GM12892 (cell line): ENCODE measurements around the gene TMEM270.

Experiments
- DNase-seq: peaks from one replicate; pipeline ENCODE4 v3.0.0; 2011; ENCODE audit not compliant: insufficient read length
- FAIRE-seq: peaks from 2 replicates; lab custom pipeline; 2011; peaks lifted over from hg19 to GRCh38; lab: Jason Lieb, UNC
- POLR2A ChIP-seq: IDR thresholded peaks from 2 replicates; pipeline ENCODE4 v1.6.1; 2011; ENCODE audit warnings: low read depth, low read length, control low read depth
- POLR2AphosphoS5 ChIP-seq: IDR thresholded peaks from 2 replicates; pipeline ENCODE4 v1.6.1; 2011; ENCODE audit warnings: low read depth, low read length, control low read depth
- TAF1 ChIP-seq: IDR thresholded peaks from 2 replicates; pipeline ENCODE4 v1.6.1; 2011; ENCODE audit warnings: low read depth, mild to moderate bottlenecking, control low read depth, low read length, borderline replicate concordance

Gene TMEM270

GRCh38 chr7:73894733-73895551, 34.0 kb downstream of the TMEM270 start:
- DNase-seq (no peak), FAIRE-seq (no peak)
- no peak for TF ChIP-seq POLR2AphosphoS5
- no peak for TF ChIP-seq TAF1
- TF ChIP-seq POLR2A, result no peak

GRCh38 chr7:73895626-73896025, 34.7 kb downstream of the TMEM270 start:
- no peak for DNase-seq
- no peak for FAIRE-seq
- TF ChIP-seq POLR2AphosphoS5, result no peak
- TF ChIP-seq TAF1, result no peak
- no peak for TF ChIP-seq POLR2A

DNA sequence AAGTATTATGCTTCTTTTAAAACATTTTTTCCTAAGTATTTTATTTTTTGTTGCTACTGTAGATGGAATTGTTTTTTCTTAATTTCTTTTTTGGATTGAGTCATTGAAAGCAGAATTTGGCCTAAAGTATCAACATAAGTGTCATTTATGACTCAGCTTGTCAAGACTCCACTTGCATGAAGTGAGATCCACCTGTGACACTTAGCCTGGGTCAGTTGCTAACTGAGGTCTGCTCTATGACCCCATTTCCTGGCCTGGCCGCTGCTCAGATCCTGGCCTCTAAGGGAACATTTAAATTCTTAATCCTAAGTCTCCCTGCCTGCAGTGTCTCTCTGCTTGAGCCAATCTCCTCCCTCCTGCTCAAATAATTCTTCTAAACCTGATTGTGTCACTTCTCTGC, 35.5 kb downstream of the TMEM270 start:
- FAIRE-seq (peak; percentile 40), DNase-seq (no peak)
- TF ChIP-seq POLR2A, result no peak
- no peak for TF ChIP-seq POLR2AphosphoS5
- no peak for TF ChIP-seq TAF1

- TF ChIP-seq POLR2AphosphoS5 (no peak), TAF1 (no peak), POLR2A (no peak)
- FAIRE-seq (no peak), DNase-seq (no peak)
Observed at GRCh38 chr7:73899731-73900142, 38.8 kb downstream of the TMEM270 start.

- FAIRE-seq, result no peak
- TF ChIP-seq POLR2A, result no peak
- TF ChIP-seq TAF1, result no peak
- DNase-seq, result no peak
Observed at GRCh38 chr7:73900286-73900685, 39.3 kb downstream of the TMEM270 start.

GRCh38 chr7:73901231-73901822, 40.4 kb downstream of the TMEM270 start:
- TF ChIP-seq TAF1 (no peak), POLR2AphosphoS5 (no peak), POLR2A (no peak)
- DNase-seq (no peak), FAIRE-seq (no peak)

GRCh38 chr7:73901823-73902597, 41.1 kb downstream of the TMEM270 start:
- FAIRE-seq, result no peak
- TF ChIP-seq TAF1, result no peak
- TF ChIP-seq POLR2AphosphoS5, result no peak
- no peak for TF ChIP-seq POLR2A
- DNase-seq, result no peak

- no peak for FAIRE-seq
- DNase-seq, result no peak
- TF ChIP-seq POLR2AphosphoS5 (no peak), TAF1 (no peak), POLR2A (no peak)
Observed at GRCh38 chr7:73903321-73904218, 42.6 kb downstream of the TMEM270 start.

DNA sequence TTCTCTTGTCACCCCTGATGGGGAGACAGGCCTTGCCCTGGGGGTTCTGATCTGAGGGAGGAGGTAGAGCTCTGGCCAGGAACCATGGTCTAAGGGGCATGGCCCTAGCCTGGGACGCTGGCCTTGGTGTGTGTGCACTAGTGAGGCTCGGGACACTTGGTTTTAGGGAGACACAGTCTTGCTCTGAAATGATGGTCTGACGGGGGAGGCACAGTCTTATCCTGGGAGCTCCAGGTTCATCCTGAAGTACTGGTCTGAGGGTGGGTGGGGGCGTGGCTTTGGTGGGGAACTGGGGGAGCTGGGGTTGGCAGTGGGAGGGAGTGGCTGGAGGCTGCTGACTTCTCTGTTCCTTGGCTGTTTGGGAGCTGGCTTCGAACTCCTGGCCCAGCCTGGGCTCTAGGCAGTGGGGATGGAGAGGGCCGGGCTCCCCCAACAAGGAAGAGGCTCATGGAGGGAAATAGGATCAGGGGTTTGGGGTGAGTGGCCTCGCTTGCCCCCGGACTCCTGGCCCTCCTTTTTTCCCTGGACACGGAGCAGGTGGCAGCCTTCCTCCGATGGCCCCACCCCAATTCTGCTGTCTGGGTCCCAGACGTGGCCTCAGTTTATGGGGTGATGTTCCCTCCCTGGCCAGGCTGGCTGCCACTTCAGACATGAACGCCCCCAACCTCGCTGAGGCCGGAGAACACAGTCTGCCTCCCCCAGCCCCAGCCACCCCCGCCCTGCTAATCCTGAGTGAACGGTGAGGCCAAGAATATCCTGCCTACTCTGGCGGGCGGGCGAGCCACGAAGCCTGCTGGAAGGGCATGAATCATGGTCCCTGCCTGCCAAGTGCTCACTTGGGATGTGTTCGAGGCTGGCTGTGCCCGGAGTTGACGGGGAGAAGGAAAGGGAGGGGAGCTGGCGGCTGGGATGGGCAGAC, 43.5 kb downstream of the TMEM270 start:
- TF ChIP-seq POLR2A, result no peak
- no peak for TF ChIP-seq POLR2AphosphoS5
- no peak for TF ChIP-seq TAF1
- no peak for DNase-seq
- FAIRE-seq, result no peak

- TF ChIP-seq TAF1 (no peak), POLR2A (no peak), POLR2AphosphoS5 (no peak)
- DNase-seq (no peak), FAIRE-seq (no peak)
Observed at GRCh38 chr7:73905360-73905759, 44.4 kb downstream of the TMEM270 start.
